ENCODE results near the gene ARHGAP10.
"Not testable (repeated sequence)": the region's sequence is repeated elsewhere in the genome, so short reads cannot be mapped to it uniquely, and the experiment has no call there.

Gene ARHGAP10

GRCh38 chr4:148073349-148073748 lies 341.5 kb downstream of the ARHGAP10 start:
- no peak for DNase-seq

- no peak for DNase-seq
Observed at GRCh38 chr4:148074462-148074861, 342.6 kb downstream of the ARHGAP10 start.

- no peak for DNase-seq
Observed at GRCh38 chr4:148075438-148075837, 343.6 kb downstream of the ARHGAP10 start.

- no peak for DNase-seq
Observed at GRCh38 chr4:148076964-148077363, 345.1 kb downstream of the ARHGAP10 start.

- DNase-seq: no peak
Observed at GRCh38 chr4:148077581-148077980, 345.7 kb downstream of the ARHGAP10 start.

- DNase-seq: no peak
Observed at GRCh38 chr4:148078061-148078460, 346.2 kb downstream of the ARHGAP10 start.

GRCh38 chr4:148079961-148080360 lies 348.1 kb downstream of the ARHGAP10 start:
- no peak for DNase-seq

- no peak for DNase-seq
Observed at GRCh38 chr4:148081267-148081666, 349.4 kb downstream of the ARHGAP10 start.

GRCh38 chr4:148081745-148082144 lies 349.9 kb downstream of the ARHGAP10 start:
- no peak for DNase-seq

- not testable (repeated sequence) for DNase-seq
Observed at GRCh38 chr4:148083073-148083472, 351.2 kb downstream of the ARHGAP10 start.

GRCh38 chr4:148089624-148090023 lies 357.7 kb downstream of the ARHGAP10 start:
- no peak for DNase-seq

- DNase-seq: no peak
Observed at GRCh38 chr4:148090029-148090428, 358.1 kb downstream of the ARHGAP10 start.

GRCh38 chr4:148090503-148091476 lies 358.9 kb downstream of the ARHGAP10 start:
- DNase-seq: no peak

GRCh38 chr4:148091896-148092295 lies 360.0 kb downstream of the ARHGAP10 start:
- no peak for DNase-seq

GRCh38 chr4:148092316-148093014 lies 360.6 kb downstream of the ARHGAP10 start:
- no peak for DNase-seq

GRCh38 chr4:148093065-148093464 lies 361.2 kb downstream of the ARHGAP10 start:
- DNase-seq: no peak

GRCh38 chr4:148094149-148094548 lies 362.3 kb downstream of the ARHGAP10 start:
- no peak for DNase-seq

GRCh38 chr4:148095346-148095923 lies 363.5 kb downstream of the ARHGAP10 start:
- DNase-seq: no peak

GRCh38 chr4:148097801-148098200 lies 365.9 kb downstream of the ARHGAP10 start:
- no peak for DNase-seq

GRCh38 chr4:148101235-148101634 lies 369.3 kb downstream of the ARHGAP10 start:
- DNase-seq: no peak

- DNase-seq: no peak
Observed at GRCh38 chr4:148101790-148102189, 369.9 kb downstream of the ARHGAP10 start.

GRCh38 chr4:148103597-148104355 lies 371.9 kb downstream of the ARHGAP10 start:
- no peak for DNase-seq

- no peak for DNase-seq
Observed at GRCh38 chr4:148108766-148109165, 376.9 kb downstream of the ARHGAP10 start.
